HEK293 (cell line): ENCODE results near the gene GNG4.

ENCODE experiments used
- CTCF ChIA-PET: fragments of 350-600 bp; formaldehyde crosslinking; extraction: SDS; loops from one replicate; lab custom pipeline; 2021; ENCODE audit warnings: antibody characterized with exemption; lab: Yijun Ruan, JAX
- POLR2A ChIA-PET: fragments of 300-600 bp; formaldehyde crosslinking; extraction: SDS; loops from one replicate; lab custom pipeline; 2020; ENCODE audit warnings: antibody characterized with exemption, inconsistent platforms; lab: Yijun Ruan, JAX
- H3K27ac ChIP-seq: fragments of 200-500 bp; sonication (Bioruptor generic); 2 replicates; pipeline ENCODE4 v1.5.1; 2014; ENCODE audit warnings: low read depth, low read length, control low read depth, inconsistent platforms; ENCODE audit errors: extremely low read depth
- H3K36me3 ChIP-seq, 2 experiments: fragments of 200-500 bp in 1 of 2; sonication (Bioruptor generic) in 1 of 2; 1 replicate in 1 of 2; 2 replicates in 1 of 2; pipeline ENCODE4 v1.5.1; 2014 to 2017; ENCODE audit warnings: inconsistent platforms in 2 of 2, low read length in 2 of 2; ENCODE audit not compliant: control insufficient read depth in 2 of 2, insufficient read depth in 1 of 2
- H3K4me1 ChIP-seq: fragments of 200-500 bp; sonication (Bioruptor generic); 2 replicates; pipeline ENCODE4 v1.5.1; 2014; ENCODE audit warnings: mild to moderate bottlenecking, low read length, inconsistent platforms; ENCODE audit not compliant: control insufficient read depth, insufficient read depth
- H3K4me3 ChIP-seq: 2 replicates; pipeline ENCODE4 v1.5.1; 2011; ENCODE audit warnings: low read depth, mild to moderate bottlenecking, control low read depth, low read length, moderate library complexity
- H3K9me3 ChIP-seq: fragments of 200-500 bp; sonication (Bioruptor generic); 2 replicates; pipeline ENCODE4 v1.5.1; 2014; ENCODE audit warnings: low read depth, low read length, inconsistent platforms; ENCODE audit not compliant: control insufficient read depth, insufficient read depth
- FEZF1 ChIP-seq: fragments of 450-650 bp; formaldehyde crosslinking; IDR thresholded peaks from 2 replicates; pipeline ENCODE4 v1.5.1; 2016; ENCODE audit warnings: missing biosample characterization, missing genetic modification characterization
- GLIS1 ChIP-seq: fragments of 450-650 bp; formaldehyde crosslinking; IDR thresholded peaks from 2 replicates; pipeline ENCODE4 v1.5.1; 2016; ENCODE audit warnings: missing biosample characterization, missing genetic modification characterization
- HOXC10 ChIP-seq: sonication (generic); formaldehyde crosslinking; IDR thresholded peaks from 2 replicates; pipeline ENCODE4 v1.8.1; 2023; ENCODE audit warnings: mild to moderate bottlenecking, missing genetic modification reagents
- KLF1 ChIP-seq: fragments of 450-650 bp; formaldehyde crosslinking; IDR thresholded peaks from 2 replicates; pipeline ENCODE4 v1.5.1; 2016; ENCODE audit warnings: missing biosample characterization, missing genetic modification characterization
- KLF7 ChIP-seq: fragments of 450-650 bp; formaldehyde crosslinking; IDR thresholded peaks from 2 replicates; pipeline ENCODE4 v1.5.1; 2016; ENCODE audit warnings: missing biosample characterization, missing genetic modification characterization, borderline replicate concordance
- REST ChIP-seq: fragments of 450-650 bp; formaldehyde crosslinking; IDR thresholded peaks from 2 replicates; pipeline ENCODE4 v1.5.1; 2016; ENCODE audit warnings: missing biosample characterization, missing genetic modification characterization
- SP3 ChIP-seq: fragments of 450-650 bp; formaldehyde crosslinking; IDR thresholded peaks from 2 replicates; pipeline ENCODE4 v1.5.1; 2016; ENCODE audit warnings: missing biosample characterization, missing genetic modification characterization
- TSHZ1 ChIP-seq: fragments of 450-650 bp; formaldehyde crosslinking; IDR thresholded peaks from 2 replicates; pipeline ENCODE4 v1.5.1; 2016; ENCODE audit warnings: missing biosample characterization, missing genetic modification characterization, borderline replicate concordance
- ZIC2 ChIP-seq: fragments of 450-650 bp; formaldehyde crosslinking; IDR thresholded peaks from 2 replicates; pipeline ENCODE4 v1.5.1; 2016; ENCODE audit warnings: missing biosample characterization, missing genetic modification characterization
- ZNF112 ChIP-seq: fragments of 450-650 bp; formaldehyde crosslinking; IDR thresholded peaks from 2 replicates; pipeline ENCODE4 v1.5.0; 2017; ENCODE audit warnings: missing biosample characterization, missing genetic modification characterization
- ZNF155 ChIP-seq: fragments of 450-650 bp; formaldehyde crosslinking; IDR thresholded peaks from 2 replicates; pipeline ENCODE4 v1.5.1; 2016; ENCODE audit warnings: missing biosample characterization, missing genetic modification characterization
- ZNF18 ChIP-seq: fragments of 450-650 bp; formaldehyde crosslinking; IDR thresholded peaks from 2 replicates; pipeline ENCODE4 v1.5.1; 2016; ENCODE audit warnings: missing biosample characterization, missing genetic modification characterization
- ZNF266 ChIP-seq: fragments of 450-650 bp; formaldehyde crosslinking; IDR thresholded peaks from 2 replicates; pipeline ENCODE4 v1.5.1; 2016; ENCODE audit warnings: missing biosample characterization, missing genetic modification characterization, low read depth
- ZNF292 ChIP-seq: fragments of 450-650 bp; formaldehyde crosslinking; IDR thresholded peaks from 2 replicates; pipeline ENCODE4 v1.5.1; 2016; ENCODE audit warnings: low read depth, missing biosample characterization, missing genetic modification characterization, borderline replicate concordance
- ZNF324 ChIP-seq: fragments of 450-650 bp; formaldehyde crosslinking; IDR thresholded peaks from 2 replicates; pipeline ENCODE4 v1.5.1; 2016; ENCODE audit warnings: missing biosample characterization, missing genetic modification characterization
- ZNF335 ChIP-seq: fragments of 450-650 bp; formaldehyde crosslinking; conservative IDR thresholded peaks from 2 replicates; pipeline ENCODE4 v1.5.1; 2016; ENCODE audit warnings: missing biosample characterization, missing genetic modification characterization
- ZNF510 ChIP-seq: fragments of 450-650 bp; formaldehyde crosslinking; IDR thresholded peaks from 2 replicates; pipeline ENCODE4 v1.5.1; 2018; ENCODE audit warnings: mild to moderate bottlenecking, missing genetic modification characterization, missing biosample characterization; ENCODE audit not compliant: insufficient replicate concordance
- ZNF530 ChIP-seq: fragments of 450-650 bp; formaldehyde crosslinking; IDR thresholded peaks from 2 replicates; pipeline ENCODE4 v1.5.1; 2016; ENCODE audit warnings: low read depth, missing biosample characterization, missing genetic modification characterization
- ZNF548 ChIP-seq: fragments of 450-650 bp; formaldehyde crosslinking; IDR thresholded peaks from 2 replicates; pipeline ENCODE4 v1.5.1; 2016; ENCODE audit warnings: missing biosample characterization, missing genetic modification characterization
- ZNF549 ChIP-seq: fragments of 450-650 bp; IDR thresholded peaks from 2 replicates; pipeline ENCODE4 v1.5.1; 2018; ENCODE audit warnings: missing biosample characterization, missing genetic modification characterization, mild to moderate bottlenecking, inconsistent platforms, moderate library complexity
- ZNF610 ChIP-seq: fragments of 450-650 bp; formaldehyde crosslinking; IDR thresholded peaks from 2 replicates; pipeline ENCODE4 v1.5.1; 2016; ENCODE audit warnings: missing biosample characterization, missing genetic modification characterization, borderline replicate concordance
- ZNF677 ChIP-seq: fragments of 450-650 bp; IDR thresholded peaks from 2 replicates; pipeline ENCODE4 v1.5.0; 2018; ENCODE audit warnings: missing biosample characterization, mild to moderate bottlenecking, missing genetic modification characterization, moderate library complexity
- ZNF747 ChIP-seq: fragments of 450-650 bp; formaldehyde crosslinking; IDR thresholded peaks from 2 replicates; pipeline ENCODE4 v1.5.1; 2016; ENCODE audit warnings: missing biosample characterization, missing genetic modification characterization
- ZNF785 ChIP-seq: fragments of 450-650 bp; formaldehyde crosslinking; IDR thresholded peaks from 2 replicates; pipeline ENCODE4 v1.5.1; 2016; ENCODE audit warnings: missing biosample characterization, missing genetic modification characterization
- ZSCAN4 ChIP-seq: fragments of 450-650 bp; formaldehyde crosslinking; IDR thresholded peaks from 2 replicates; pipeline ENCODE4 v1.5.1; 2017; ENCODE audit warnings: missing biosample characterization, missing genetic modification characterization

GNG4 gene

GRCh38 chr1:235649368-235650163, at the start of gene GNG4 (continued):
- peak; percentile 90 for TF ChIP-seq ZNF335 (tag by site-specific recombination)
- TF ChIP-seq TSHZ1 (tag by site-specific recombination) = 0 out of 2 replicates have a peak, but pooled peaks have one; percentile 32
- TF ChIP-seq ZNF18 (tag by site-specific recombination) = no peak
- TF ChIP-seq ZNF292 = no peak
- 0 out of 2 replicates have a peak, but pooled peaks have one; percentile 69 for TF ChIP-seq HOXC10 (CRISPR knock-in tag)
- peak; percentile 57 for TF ChIP-seq KLF1 (tag by site-specific recombination)
- peak; percentile 67 for TF ChIP-seq ZIC2
- TF ChIP-seq ZNF548 (tag by site-specific recombination) = no peak
- TF ChIP-seq SP3 (tag by site-specific recombination) = peak; percentile 61
- TF ChIP-seq ZNF266 = no peak
- no peak for TF ChIP-seq ZNF155
- TF ChIP-seq, all 188 proteins: peak for 39

- POLR2A ChIA-PET = no interaction called here
- Histone ChIP-seq H3K27ac (no peak overlapping the region), H3K9me3 (no peaks in the 10 kb centered on the region), H3K36me3 (peaks cover 4 to 19% of the 10 kb centered on the region in 2 experiments; a peak in 2 of 3 replicates), H3K4me3 (no peak overlapping the region), H3K4me1 (no peaks in the 10 kb centered on the region)
- no peak for TF ChIP-seq ZNF112 (tag by site-specific recombination)
- TF ChIP-seq ZSCAN4 (tag by site-specific recombination) = no peak
- no peak for TF ChIP-seq ZNF747 (tag by site-specific recombination)
- no peak for TF ChIP-seq ZNF530 (tag by site-specific recombination)
- no peak for TF ChIP-seq ZNF510 (tag by site-specific recombination)
- TF ChIP-seq KLF7 (tag by site-specific recombination) = no peak
- TF ChIP-seq ZNF324 = no peak
- no peak for TF ChIP-seq ZNF549 (tag by site-specific recombination)
- no peak for TF ChIP-seq ZNF677 (tag by site-specific recombination)
- no peak for TF ChIP-seq ZNF785 (tag by site-specific recombination)
- TF ChIP-seq GLIS1 (tag by site-specific recombination) = no peak
- no peak for TF ChIP-seq REST (tag by site-specific recombination)
- TF ChIP-seq ZNF610 = no peak
- TF ChIP-seq ZNF266 = no peak
- TF ChIP-seq FEZF1 = no peak
- CTCF ChIA-PET = interaction anchor here (0.5 kb wide), 1 partner anchor 10 kb away, joined by 4 read pairs; no protein-coding TSS in a partner anchor
These were observed 47.9 kb upstream of the GNG4 start for GRCh38 chr1:235697508-235697907.
